ENCODE results near the gene RASSF8.

DNA sequence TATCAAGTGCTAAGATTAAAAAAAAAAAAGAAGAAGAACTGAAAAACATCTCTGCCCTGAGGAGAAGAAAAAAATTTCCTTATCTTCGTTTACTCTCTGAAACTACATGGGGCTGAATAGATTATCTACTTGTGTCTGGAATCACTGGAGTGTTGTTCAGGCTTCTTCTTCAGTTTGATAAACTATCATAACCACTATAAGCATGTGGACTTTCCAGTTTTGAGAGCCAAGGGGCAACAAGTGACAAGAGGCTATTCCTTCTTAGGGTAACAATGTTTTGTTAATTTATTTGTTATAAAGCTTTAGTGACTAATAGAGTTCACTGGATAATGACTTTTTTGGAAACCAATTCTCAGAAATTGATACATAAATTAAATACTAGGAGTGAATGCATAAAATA, 19.9 kb upstream of the RASSF8 start:
- TF ChIP-seq, protein P1, sequence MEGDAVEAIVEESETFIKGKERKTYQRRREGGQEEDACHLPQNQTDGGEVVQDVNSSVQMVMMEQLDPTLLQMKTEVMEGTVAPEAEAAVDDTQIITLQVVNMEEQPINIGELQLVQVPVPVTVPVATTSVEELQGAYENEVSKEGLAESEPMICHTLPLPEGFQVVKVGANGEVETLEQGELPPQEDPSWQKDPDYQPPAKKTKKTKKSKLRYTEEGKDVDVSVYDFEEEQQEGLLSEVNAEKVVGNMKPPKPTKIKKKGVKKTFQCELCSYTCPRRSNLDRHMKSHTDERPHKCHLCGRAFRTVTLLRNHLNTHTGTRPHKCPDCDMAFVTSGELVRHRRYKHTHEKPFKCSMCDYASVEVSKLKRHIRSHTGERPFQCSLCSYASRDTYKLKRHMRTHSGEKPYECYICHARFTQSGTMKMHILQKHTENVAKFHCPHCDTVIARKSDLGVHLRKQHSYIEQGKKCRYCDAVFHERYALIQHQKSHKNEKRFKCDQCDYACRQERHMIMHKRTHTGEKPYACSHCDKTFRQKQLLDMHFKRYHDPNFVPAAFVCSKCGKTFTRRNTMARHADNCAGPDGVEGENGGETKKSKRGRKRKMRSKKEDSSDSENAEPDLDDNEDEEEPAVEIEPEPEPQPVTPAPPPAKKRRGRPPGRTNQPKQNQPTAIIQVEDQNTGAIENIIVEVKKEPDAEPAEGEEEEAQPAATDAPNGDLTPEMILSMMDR (IDR thresholded peaks at IDR 0.05; ENCODE audit: insufficient read depth, low read length, poor library complexity, severe bottlenecking) = no peak
- TF ChIP-seq EZH2phosphoT487 (conservative IDR thresholded peaks at IDR 0.05; ENCODE audit: low read length) = no peak

Measured in SU-DHL-6 (cell line).